ENCODE measurements around the gene BIRC5. TPM values are rescaled to one million over a fixed set of nuclear protein-coding genes. Genes with fewer than 3 reads are reported as not detected.

Gene BIRC5
- total RNA-seq, 2 experiments from 2014 or later, result 92.4 to 102 TPM

DNA sequence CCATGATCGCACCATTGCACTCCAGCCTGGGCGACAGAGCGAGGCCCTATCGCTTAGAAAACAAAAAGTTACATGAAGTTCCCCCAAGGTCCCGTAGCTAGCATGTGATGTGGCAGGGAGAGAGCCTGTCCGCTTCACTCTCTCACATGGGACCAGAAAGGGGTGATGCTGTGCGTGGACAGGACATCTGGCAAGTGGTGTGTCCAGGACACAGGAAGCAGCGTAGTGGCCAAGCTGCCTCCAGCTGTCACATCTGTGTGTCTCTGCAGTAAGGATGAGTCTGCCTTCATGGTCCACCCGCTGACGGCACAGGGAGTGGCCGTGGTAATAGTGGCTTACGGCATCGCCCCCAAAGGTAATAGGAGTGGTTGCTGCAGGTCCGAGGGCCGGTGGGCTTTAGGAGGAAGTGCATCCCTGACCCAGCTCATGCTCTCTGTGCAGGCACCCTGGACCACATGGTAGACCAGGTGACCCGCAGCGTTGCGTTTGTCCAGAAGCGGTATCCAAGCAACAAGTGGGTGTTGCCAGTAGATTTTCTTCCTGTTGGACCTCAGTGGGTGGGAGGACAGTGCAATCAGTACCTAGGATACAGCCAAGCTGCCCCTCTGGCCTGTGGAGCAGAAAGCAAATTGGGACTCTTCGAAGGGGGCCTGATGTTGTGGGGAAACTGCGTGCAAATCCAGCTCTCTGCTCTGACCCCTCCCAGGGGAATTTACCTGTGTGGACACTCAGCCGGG lies 9.5 kb upstream of the BIRC5 start:
- no peaks in the 10 kb centered on the region for H3K27me3 Mint-ChIP-seq
- H3K4me3 Mint-ChIP-seq, result no peak overlapping the region
- H3K36me3 Mint-ChIP-seq, result no peaks in the 10 kb centered on the region
- H3K9me3 Mint-ChIP-seq, result no peaks in the 10 kb centered on the region
- no peaks in the 10 kb centered on the region for H3K4me1 Mint-ChIP-seq
- no peak for DNase-seq
- no peak overlapping the region for H3K27ac Mint-ChIP-seq

DNA sequence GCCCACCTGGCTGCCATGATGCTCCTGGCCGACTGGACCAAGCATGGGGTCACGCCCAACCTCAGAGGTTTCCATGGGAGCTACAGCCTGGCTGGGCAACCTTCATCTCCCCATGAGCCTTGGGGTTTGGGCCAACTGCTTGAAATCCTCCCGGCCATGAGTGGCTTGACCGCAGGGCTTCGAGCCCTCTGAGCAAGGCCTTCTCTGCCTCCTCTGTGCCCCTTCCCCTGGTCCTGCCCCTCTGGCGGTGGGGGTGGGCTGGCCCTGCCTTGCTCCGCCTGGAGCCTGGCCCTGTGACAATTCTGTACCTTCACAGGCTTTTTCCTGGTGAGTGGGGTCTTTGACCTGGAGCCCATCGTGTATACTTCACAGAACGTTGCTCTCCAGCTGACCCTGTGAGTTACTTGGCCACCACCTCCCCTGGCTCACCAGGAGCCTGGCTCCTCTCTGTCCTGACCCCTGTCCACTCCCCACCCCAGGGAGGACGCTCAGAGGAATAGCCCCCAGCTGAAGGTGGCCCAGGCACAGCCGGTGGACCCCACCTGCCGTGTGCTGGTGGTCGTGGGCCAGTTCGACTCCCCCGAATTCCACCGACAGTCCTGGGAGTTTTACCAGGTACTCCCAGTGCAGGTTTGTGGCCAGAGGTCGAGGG lies 8.8 kb upstream of the BIRC5 start:
- H3K4me3 Mint-ChIP-seq, result no peak overlapping the region
- DNase-seq, result no peak
- H3K36me3 Mint-ChIP-seq, result no peaks in the 10 kb centered on the region
- H3K4me1 Mint-ChIP-seq, result no peaks in the 10 kb centered on the region
- no peaks in the 10 kb centered on the region for H3K9me3 Mint-ChIP-seq
- H3K27me3 Mint-ChIP-seq, result no peaks in the 10 kb centered on the region
- no peak overlapping the region for H3K27ac Mint-ChIP-seq

DNA sequence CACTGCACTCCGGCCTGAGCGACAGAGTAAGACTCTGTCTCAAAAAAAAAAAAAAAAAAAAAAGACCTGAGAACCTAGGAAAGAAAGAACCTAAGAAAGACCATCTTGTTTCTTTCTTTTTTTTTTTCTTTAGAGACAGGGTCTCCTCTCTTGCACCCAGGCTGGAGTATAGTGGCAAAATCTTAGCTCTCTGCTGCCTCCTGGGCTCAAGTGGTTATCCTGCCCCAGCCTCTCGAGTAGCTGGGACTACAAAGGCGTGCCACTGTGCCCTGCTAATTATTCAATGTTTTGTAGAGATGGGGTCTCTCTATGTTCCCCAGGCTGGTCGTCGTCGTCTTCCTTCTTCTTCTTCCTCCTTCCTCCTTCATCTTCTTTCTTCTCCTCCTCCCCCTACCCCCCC lies 7.8 kb upstream of the BIRC5 start:
- no peaks in the 10 kb centered on the region for H3K4me1 Mint-ChIP-seq
- H3K36me3 Mint-ChIP-seq, result no peaks in the 10 kb centered on the region
- no peak overlapping the region for H3K4me3 Mint-ChIP-seq
- DNase-seq, result no peak
- H3K27me3 Mint-ChIP-seq, result no peaks in the 10 kb centered on the region
- H3K27ac Mint-ChIP-seq, result no peak overlapping the region
- no peaks in the 10 kb centered on the region for H3K9me3 Mint-ChIP-seq

DNA sequence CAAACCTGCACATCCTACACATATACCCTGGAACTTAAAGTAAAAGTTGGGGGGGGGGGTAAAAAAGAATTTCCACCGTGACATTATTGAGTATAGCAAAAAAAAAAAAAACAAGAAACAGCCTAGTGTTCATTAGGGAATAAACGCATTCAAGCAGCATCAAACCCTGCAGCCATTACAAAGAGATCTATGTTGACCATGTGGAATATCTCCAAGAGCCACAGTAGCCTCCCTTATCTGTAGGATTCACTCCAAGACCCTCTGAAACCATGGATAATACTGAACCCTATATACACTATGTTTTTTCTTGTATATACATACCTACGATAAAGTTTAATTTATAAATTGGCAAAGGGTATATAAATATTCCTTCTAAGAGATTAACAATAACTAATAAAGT lies 5.6 kb upstream of the BIRC5 start:
- Mint-ChIP-seq H3K27ac (no peak overlapping the region), H3K36me3 (no peaks in the 10 kb centered on the region), H3K4me3 (no peak overlapping the region), H3K27me3 (no peaks in the 10 kb centered on the region), H3K9me3 (no peaks in the 10 kb centered on the region), H3K4me1 (no peaks in the 10 kb centered on the region)
- no peak for DNase-seq

DNA sequence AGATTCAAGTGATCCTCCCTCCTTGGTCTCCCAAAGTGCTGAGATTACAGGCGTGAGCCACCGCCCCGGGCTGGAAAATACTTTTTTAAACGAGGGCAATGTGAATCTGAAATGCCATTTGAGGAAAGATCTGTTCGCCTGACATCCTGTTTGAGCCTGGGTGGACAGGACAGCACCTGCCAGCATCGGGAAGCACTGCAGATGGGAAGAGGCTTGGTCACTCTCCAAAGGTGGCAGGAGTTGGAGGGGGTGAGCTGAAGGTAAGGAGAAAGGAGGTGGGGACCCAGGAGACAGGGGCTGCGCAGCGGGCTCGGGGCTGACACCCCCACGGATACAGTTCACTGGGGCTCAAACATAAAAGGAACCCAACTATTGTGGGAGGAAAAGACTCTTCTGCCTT lies 3.9 kb upstream of the BIRC5 start:
- Mint-ChIP-seq H3K27me3 (no peaks in the 10 kb centered on the region), H3K4me1 (no peaks in the 10 kb centered on the region), H3K36me3 (peaks cover 5% of the 10 kb centered on the region), H3K27ac (no peak overlapping the region), H3K9me3 (no peaks in the 10 kb centered on the region), H3K4me3 (no peak overlapping the region)
- no peak for DNase-seq

DNA sequence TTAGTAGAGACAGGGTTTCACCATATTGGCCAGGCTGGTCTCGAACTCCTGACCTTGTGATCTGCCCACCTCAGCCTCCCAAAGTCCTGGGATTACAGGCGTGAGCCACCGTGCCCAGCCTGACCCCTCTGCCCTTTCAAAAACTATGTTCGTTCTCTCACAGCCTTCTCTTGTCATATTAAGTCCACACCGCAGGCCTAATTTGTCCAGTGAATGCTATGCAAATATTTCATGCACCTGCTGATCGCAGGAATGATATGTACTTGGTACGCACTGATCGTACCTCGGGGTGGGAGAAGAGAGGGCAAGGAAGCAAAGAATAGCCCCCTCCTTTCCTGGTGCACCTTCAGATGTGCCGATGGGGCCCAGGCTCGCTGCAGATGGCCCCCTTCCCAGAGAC lies 3.0 kb upstream of the BIRC5 start:
- no peak for DNase-seq
- Mint-ChIP-seq H3K36me3 (peaks cover 11% of the 10 kb centered on the region), H3K27ac (no peak overlapping the region), H3K9me3 (no peaks in the 10 kb centered on the region), H3K4me1 (no peaks in the 10 kb centered on the region), H3K27me3 (no peaks in the 10 kb centered on the region), H3K4me3 (no peak overlapping the region)

DNA sequence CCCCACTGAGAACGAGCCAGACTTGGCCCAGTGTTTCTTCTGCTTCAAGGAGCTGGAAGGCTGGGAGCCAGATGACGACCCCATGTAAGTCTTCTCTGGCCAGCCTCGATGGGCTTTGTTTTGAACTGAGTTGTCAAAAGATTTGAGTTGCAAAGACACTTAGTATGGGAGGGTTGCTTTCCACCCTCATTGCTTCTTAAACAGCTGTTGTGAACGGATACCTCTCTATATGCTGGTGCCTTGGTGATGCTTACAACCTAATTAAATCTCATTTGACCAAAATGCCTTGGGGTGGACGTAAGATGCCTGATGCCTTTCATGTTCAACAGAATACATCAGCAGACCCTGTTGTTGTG lies 631 bp downstream of the BIRC5 start:
- Mint-ChIP-seq H3K9me3 (no peaks in the 10 kb centered on the region), H3K4me3 (peak overlapping the region; percentile 95), H3K4me1 (peaks cover 2% of the 10 kb centered on the region), H3K27ac (peak overlapping the region; percentile 84), H3K36me3 (peaks cover 28% of the 10 kb centered on the region), H3K27me3 (no peaks in the 10 kb centered on the region)
- no peak for DNase-seq

DNA sequence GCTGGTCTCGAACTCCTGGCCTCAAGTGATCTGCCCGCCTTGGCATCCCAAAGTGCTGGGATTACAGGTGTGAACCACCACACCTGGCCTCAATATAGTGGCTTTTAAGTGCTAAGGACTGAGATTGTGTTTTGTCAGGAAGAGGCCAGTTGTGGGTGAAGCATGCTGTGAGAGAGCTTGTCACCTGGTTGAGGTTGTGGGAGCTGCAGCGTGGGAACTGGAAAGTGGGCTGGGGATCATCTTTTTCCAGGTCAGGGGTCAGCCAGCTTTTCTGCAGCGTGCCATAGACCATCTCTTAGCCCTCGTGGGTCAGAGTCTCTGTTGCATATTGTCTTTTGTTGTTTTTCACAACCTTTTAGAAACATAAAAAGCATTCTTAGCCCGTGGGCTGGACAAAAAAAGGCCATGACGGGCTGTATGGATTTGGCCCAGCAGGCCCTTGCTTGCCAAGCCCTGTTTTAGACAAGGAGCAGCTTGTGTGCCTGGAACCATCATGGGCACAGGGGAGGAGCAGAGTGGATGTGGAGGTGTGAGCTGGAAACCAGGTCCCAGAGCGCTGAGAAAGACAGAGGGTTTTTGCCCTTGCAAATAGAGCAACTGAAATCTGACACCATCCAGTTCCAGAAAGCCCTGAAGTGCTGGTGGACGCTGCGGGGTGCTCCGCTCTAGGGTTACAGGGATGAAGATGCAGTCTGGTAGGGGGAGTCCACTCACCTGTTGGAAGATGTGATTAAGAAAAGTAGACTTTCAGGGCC lies 5.5 kb downstream of the BIRC5 start:
- Mint-ChIP-seq H3K4me1 (peaks cover 2% of the 10 kb centered on the region), H3K9me3 (no peaks in the 10 kb centered on the region), H3K27ac (no peak overlapping the region), H3K27me3 (no peaks in the 10 kb centered on the region), H3K36me3 (peaks cover 45% of the 10 kb centered on the region), H3K4me3 (no peak overlapping the region)
- DNase-seq, result no peak

DNA sequence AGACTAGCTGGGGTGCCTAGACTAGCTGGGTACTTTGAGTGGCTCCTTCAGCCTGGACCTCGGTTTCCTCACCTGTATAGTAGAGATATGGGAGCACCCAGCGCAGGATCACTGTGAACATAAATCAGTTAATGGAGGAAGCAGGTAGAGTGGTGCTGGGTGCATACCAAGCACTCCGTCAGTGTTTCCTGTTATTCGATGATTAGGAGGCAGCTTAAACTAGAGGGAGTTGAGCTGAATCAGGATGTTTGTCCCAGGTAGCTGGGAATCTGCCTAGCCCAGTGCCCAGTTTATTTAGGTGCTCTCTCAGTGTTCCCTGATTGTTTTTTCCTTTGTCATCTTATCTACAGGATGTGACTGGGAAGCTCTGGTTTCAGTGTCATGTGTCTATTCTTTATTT lies 9.0 kb downstream of the BIRC5 start:
- H3K9me3 Mint-ChIP-seq, result no peaks in the 10 kb centered on the region
- H3K36me3 Mint-ChIP-seq, result peaks cover 28% of the 10 kb centered on the region
- H3K27me3 Mint-ChIP-seq, result peaks cover 10% of the 10 kb centered on the region
- H3K4me3 Mint-ChIP-seq, result no peak overlapping the region
- H3K4me1 Mint-ChIP-seq, result peaks cover 7% of the 10 kb centered on the region
- DNase-seq, result no peak
- no peak overlapping the region for H3K27ac Mint-ChIP-seq

DNA sequence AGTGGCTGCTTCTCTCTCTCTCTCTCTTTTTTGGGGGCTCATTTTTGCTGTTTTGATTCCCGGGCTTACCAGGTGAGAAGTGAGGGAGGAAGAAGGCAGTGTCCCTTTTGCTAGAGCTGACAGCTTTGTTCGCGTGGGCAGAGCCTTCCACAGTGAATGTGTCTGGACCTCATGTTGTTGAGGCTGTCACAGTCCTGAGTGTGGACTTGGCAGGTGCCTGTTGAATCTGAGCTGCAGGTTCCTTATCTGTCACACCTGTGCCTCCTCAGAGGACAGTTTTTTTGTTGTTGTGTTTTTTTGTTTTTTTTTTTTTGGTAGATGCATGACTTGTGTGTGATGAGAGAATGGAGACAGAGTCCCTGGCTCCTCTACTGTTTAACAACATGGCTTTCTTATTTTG lies 9.7 kb downstream of the BIRC5 start:
- H3K4me1 Mint-ChIP-seq, result peaks cover 7% of the 10 kb centered on the region
- DNase-seq, result no peak
- no peak overlapping the region for H3K4me3 Mint-ChIP-seq
- peaks cover 17% of the 10 kb centered on the region for H3K27me3 Mint-ChIP-seq
- H3K36me3 Mint-ChIP-seq, result peaks cover 26% of the 10 kb centered on the region
- no peaks in the 10 kb centered on the region for H3K9me3 Mint-ChIP-seq
- no peak overlapping the region for H3K27ac Mint-ChIP-seq

DNA sequence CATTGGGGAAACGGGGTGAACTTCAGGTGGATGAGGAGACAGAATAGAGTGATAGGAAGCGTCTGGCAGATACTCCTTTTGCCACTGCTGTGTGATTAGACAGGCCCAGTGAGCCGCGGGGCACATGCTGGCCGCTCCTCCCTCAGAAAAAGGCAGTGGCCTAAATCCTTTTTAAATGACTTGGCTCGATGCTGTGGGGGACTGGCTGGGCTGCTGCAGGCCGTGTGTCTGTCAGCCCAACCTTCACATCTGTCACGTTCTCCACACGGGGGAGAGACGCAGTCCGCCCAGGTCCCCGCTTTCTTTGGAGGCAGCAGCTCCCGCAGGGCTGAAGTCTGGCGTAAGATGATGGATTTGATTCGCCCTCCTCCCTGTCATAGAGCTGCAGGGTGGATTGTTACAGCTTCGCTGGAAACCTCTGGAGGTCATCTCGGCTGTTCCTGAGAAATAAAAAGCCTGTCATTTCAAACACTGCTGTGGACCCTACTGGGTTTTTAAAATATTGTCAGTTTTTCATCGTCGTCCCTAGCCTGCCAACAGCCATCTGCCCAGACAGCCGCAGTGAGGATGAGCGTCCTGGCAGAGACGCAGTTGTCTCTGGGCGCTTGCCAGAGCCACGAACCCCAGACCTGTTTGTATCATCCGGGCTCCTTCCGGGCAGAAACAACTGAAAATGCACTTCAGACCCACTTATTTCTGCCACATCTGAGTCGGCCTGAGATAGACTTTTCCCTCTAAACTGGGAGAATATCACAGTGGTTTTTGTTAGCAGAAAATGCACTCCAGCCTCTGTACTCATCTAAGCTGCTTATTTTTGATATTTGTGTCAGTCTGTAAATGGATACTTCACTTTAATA lies 10.4 kb downstream of the BIRC5 start:
- no peak for DNase-seq
- Mint-ChIP-seq H3K9me3 (no peaks in the 10 kb centered on the region), H3K27ac (no peak overlapping the region), H3K4me1 (peaks cover 7% of the 10 kb centered on the region), H3K4me3 (no peak overlapping the region), H3K36me3 (peaks cover 20% of the 10 kb centered on the region), H3K27me3 (peaks cover 24% of the 10 kb centered on the region)

DNA sequence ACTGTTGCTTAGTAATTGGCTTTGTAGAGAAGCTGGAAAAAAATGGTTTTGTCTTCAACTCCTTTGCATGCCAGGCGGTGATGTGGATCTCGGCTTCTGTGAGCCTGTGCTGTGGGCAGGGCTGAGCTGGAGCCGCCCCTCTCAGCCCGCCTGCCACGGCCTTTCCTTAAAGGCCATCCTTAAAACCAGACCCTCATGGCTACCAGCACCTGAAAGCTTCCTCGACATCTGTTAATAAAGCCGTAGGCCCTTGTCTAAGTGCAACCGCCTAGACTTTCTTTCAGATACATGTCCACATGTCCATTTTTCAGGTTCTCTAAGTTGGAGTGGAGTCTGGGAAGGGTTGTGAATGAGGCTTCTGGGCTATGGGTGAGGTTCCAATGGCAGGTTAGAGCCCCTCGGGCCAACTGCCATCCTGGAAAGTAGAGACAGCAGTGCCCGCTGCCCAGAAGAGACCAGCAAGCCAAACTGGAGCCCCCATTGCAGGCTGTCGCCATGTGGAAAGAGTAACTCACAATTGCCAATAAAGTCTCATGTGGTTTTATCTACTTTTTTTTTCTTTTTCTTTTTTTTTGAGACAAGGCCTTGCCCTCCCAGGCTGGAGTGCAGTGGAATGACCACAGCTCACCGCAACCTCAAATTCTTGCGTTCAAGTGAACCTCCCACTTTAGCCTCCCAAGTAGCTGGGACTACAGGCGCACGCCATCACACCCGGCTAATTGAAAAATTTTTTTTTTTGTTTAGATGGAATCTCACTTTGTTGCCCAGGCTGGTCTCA lies 11.2 kb downstream of the BIRC5 start:
- Mint-ChIP-seq H3K36me3 (peaks cover 15% of the 10 kb centered on the region), H3K27ac (no peak overlapping the region), H3K4me3 (no peak overlapping the region), H3K4me1 (peaks cover 7% of the 10 kb centered on the region), H3K9me3 (no peaks in the 10 kb centered on the region), H3K27me3 (peaks cover 30% of the 10 kb centered on the region)
- DNase-seq, result no peak

DNA sequence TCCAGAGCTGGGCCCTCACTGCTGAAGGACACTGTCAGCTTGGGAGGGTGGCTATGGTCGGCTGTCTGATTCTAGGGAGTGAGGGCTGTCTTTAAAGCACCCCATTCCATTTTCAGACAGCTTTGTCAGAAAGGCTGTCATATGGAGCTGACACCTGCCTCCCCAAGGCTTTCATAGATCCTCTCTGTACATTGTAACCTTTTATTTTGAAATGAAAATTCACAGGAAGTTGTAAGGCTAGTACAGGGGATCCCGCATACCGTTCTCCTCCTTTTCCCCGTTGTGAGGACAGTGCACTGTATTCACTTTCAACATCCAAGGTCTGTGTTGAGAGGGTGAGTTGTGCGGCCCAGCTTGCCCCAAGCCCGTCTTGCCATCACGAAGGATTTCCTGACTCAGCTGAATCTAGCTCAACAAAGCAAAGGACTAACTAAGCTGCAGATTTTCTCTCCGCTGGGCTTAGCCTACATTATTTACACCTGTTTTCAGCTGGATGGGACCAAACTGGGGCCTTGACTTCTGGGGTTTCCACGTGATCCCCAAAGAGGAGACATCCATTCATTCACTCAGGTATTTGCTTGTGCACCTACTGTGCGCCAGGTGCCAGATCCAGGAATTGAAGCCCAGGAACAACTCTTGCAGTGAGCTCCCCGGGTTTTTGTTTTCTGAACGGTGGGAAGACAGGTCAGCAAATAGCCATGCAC lies 12.2 kb downstream of the BIRC5 start:
- no peak overlapping the region for H3K4me3 Mint-ChIP-seq
- DNase-seq, result no peak
- peaks cover 39% of the 10 kb centered on the region for H3K27me3 Mint-ChIP-seq
- peaks cover 11% of the 10 kb centered on the region for H3K36me3 Mint-ChIP-seq
- H3K27ac Mint-ChIP-seq, result no peak overlapping the region
- peaks cover 7% of the 10 kb centered on the region for H3K4me1 Mint-ChIP-seq
- no peaks in the 10 kb centered on the region for H3K9me3 Mint-ChIP-seq

All from activated naive CD8-positive, alpha-beta T cell treated with anti-CD3 and anti-CD28 coated beads for 36 hours (primary cell).